Tibial nerve (tissue), 4 donors: ENCODE data around the gene FANCG. TPM values are rescaled to one million over a fixed set of nuclear protein-coding genes. Genes with fewer than 3 reads are reported as not detected.

Experiments
- DNase-seq, 2 donors: peaks; one replicate each; pipeline ENCODE4 v3.0.0-alpha.2; 2019; ENCODE audit warnings: low spot score in 2 of 2
- H3K27ac ChIP-seq, 4 donors: fragments of 200-600 bp; sonication (generic) in 3 of 4; one replicate each; pipeline ENCODE4 v1.5.1; 2017 to 2019; ENCODE audit warnings: mild to moderate bottlenecking in 1 of 4
- H3K27me3 ChIP-seq, 2 donors: fragments of 200-600 bp; sonication (generic) in 1 of 2; one replicate each; pipeline versions ENCODE4 v1.5.1 to v1.6.0; 2017 to 2019
- H3K36me3 ChIP-seq, 3 donors: fragments of 200-600 bp; sonication (generic); one replicate each; pipeline ENCODE4 v1.5.1; 2018 to 2019
- H3K4me1 ChIP-seq, 4 donors: fragments of 200-600 bp; sonication (generic) in 3 of 4; one replicate each; pipeline ENCODE4 v1.5.1; 2017 to 2019
- H3K4me3 ChIP-seq, 4 donors: fragments of 200-600 bp; sonication (generic) in 3 of 4; one replicate each; pipeline ENCODE4 v1.5.1; 2017 to 2019; ENCODE audit warnings: mild to moderate bottlenecking in 1 of 4, moderate library complexity in 1 of 4
- H3K9me3 ChIP-seq, 4 donors: fragments of 200-600 bp; sonication (generic) in 3 of 4; one replicate each; pipeline ENCODE4 v1.5.1; 2017 to 2019
- CTCF ChIP-seq, 5 experiments: fragments of 200-600 bp in 3 of 5; fragments of 450-650 bp in 2 of 5; sonication (generic) in 3 of 5; IDR thresholded peaks; one replicate each; pipeline ENCODE4 v1.5.1; 2016 to 2019; ENCODE audit warnings: antibody characterized with exemption in 5 of 5, mild to moderate bottlenecking in 3 of 5, moderate library complexity in 2 of 5
- EP300 ChIP-seq, 2 donors: sonication (generic); formaldehyde crosslinking; IDR thresholded peaks; one replicate each; pipeline ENCODE4 v1.6.1; 2017; ENCODE audit warnings: antibody characterized with exemption in 2 of 2, mild to moderate bottlenecking in 1 of 2
- POLR2A ChIP-seq, 2 donors: fragments of 450-650 bp; IDR thresholded peaks; one replicate each; pipeline ENCODE4 v1.6.1; 2017; ENCODE audit warnings: antibody characterized with exemption in 2 of 2, mild to moderate bottlenecking in 2 of 2, moderate library complexity in 2 of 2
- WGBS, 2 donors: methylation state at CpG; one replicate each; pipeline ENCODE4 v1.1.5; 2018; 5-methylcytosine and 5-hydroxymethylcytosine counted together
- total RNA-seq, 4 donors: library from RNA; depleted of rRNA; stranded (reverse); fragments of >200 nt; gene quantifications; one replicate each; pipeline ENCODE4 v1.1.0, GENCODE V29; 2016

The FANCG gene
- total RNA-seq, 4 donors from 2014 or later = 14.4 to 30.8 (median 20.8) TPM

DNA sequence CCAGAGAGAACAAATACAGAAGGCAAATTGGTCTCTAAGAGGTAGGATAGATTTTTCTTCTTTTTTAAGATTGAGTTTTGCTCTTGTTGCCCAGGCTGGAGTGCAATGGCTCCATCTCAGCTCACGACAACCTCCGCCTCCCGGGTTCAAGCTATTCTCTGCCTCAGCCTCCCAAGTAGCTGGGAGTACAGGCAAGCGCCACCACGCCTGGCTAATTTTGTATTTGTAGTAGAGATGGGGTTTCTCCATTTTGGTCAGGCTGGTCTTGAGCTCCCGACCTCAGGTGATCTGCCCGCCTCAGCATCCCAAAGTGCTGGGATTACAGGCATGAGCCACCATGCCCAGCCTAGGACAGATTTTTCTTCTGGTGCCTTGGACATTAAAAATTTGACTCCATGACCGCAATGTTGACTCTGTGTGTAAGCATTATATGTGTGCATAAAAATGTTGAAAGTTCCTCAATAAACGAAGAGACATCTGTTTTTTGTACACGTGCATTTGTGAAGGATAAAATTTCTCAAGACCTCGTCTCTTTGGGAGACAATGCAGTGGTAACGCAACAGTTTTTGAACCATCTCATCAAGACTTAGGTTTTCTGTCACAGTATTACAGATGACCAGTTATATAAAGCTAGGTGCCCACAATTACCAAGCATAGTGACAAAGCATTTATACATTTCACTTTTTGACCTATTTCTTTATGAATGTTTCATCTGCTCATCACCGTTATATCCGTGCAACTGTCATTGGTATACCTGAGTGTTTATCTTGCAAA lies 24.7 kb downstream of the FANCG start:
- Histone ChIP-seq H3K4me3 (no peak overlapping the region), H3K36me3 (peaks cover 8 to 99% (median 31%) of the 10 kb centered on the region in 3 donors), H3K4me1 (no peaks in the 10 kb centered on the region), H3K27me3 (no peaks in the 10 kb centered on the region), H3K9me3 (no peaks in the 10 kb centered on the region), H3K27ac (no peak overlapping the region)
- no peak for DNase-seq
- WGBS, 2 donors = 96 to 97% methylated on average over 14 of the region's 14 CpGs
- no peak for TF ChIP-seq POLR2A (IDR thresholded peaks at IDR 0.05)
- no peak for TF ChIP-seq CTCF (IDR thresholded peaks at IDR 0.05)
- no peak for TF ChIP-seq EP300 (IDR thresholded peaks at IDR 0.05)

GRCh38 chr9:35054185-35054835 lies 25.4 kb downstream of the FANCG start:
- no peaks in the 10 kb centered on the region for H3K4me1 ChIP-seq
- H3K27ac ChIP-seq = no peak overlapping the region
- no peaks in the 10 kb centered on the region for H3K27me3 ChIP-seq
- H3K4me3 ChIP-seq = no peak overlapping the region
- TF ChIP-seq POLR2A (IDR thresholded peaks at IDR 0.05) (no peak), EP300 (IDR thresholded peaks at IDR 0.05) (no peak), CTCF (IDR thresholded peaks at IDR 0.05) (no peak)
- H3K36me3 ChIP-seq = peaks cover 8 to 99% (median 24%) of the 10 kb centered on the region in 3 donors
- H3K9me3 ChIP-seq = no peaks in the 10 kb centered on the region
- DNase-seq = no peak
- WGBS, 2 donors = 65 to 80% methylated on average over 5 of the region's 5 CpGs

- no peaks in the 10 kb centered on the region for H3K4me1 ChIP-seq
- H3K27ac ChIP-seq = peak overlapping the region in 1 of 4 donors; percentile 24
- H3K4me3 ChIP-seq = no peak overlapping the region
- H3K27me3 ChIP-seq = no peaks in the 10 kb centered on the region
- H3K36me3 ChIP-seq = peaks cover 0 to 89% (median 3%) of the 10 kb centered on the region in 3 donors
- no peaks in the 10 kb centered on the region for H3K9me3 ChIP-seq
- peak in 4 of 5 experiments; percentile 15 to 49 (median 30) for TF ChIP-seq CTCF (IDR thresholded peaks at IDR 0.05)
- no peak for TF ChIP-seq EP300 (IDR thresholded peaks at IDR 0.05)
- no peak for DNase-seq
- 88 to 89% methylated on average over 7 of the region's 7 CpGs for WGBS, 2 donors
Observed at GRCh38 chr9:35051069-35051967, 28.4 kb downstream of the FANCG start.

- WGBS, 2 donors = 97% methylated on average over 6 of the region's 6 CpGs
- TF ChIP-seq CTCF (IDR thresholded peaks at IDR 0.05) (no peak), POLR2A (IDR thresholded peaks at IDR 0.05) (no peak), EP300 (IDR thresholded peaks at IDR 0.05) (no peak)
- H3K27me3 ChIP-seq = no peaks in the 10 kb centered on the region
- H3K27ac ChIP-seq = no peak overlapping the region
- no peaks in the 10 kb centered on the region for H3K9me3 ChIP-seq
- H3K36me3 ChIP-seq = peaks cover 0 to 89% (median 0%) of the 10 kb centered on the region in 3 donors
- DNase-seq = no peak
- H3K4me1 ChIP-seq = no peaks in the 10 kb centered on the region
- H3K4me3 ChIP-seq = no peak overlapping the region
Observed at GRCh38 chr9:35048511-35048910, 31.2 kb downstream of the FANCG start.
